Karpas-422 (cell line): Measurements from ENCODE around the gene DBNDD1. TPM values are rescaled to one million over a fixed set of nuclear protein-coding genes. Genes with fewer than 3 reads are reported as not detected.

Experiments
- DNase-seq: peaks from one replicate; pipeline ENCODE4 v3.0.0-alpha.2; 2015
- H2AFZ ChIP-seq: fragments of 200-600 bp; sonication (generic); 2 replicates; pipeline ENCODE4 v1.6.1; 2014; ENCODE audit warnings: antibody characterized with exemption, low read length, mixed read lengths
- H3K27ac ChIP-seq: fragments of 200-600 bp; sonication (generic); 2 replicates; pipeline ENCODE4 v1.5.1; 2014; ENCODE audit warnings: mild to moderate bottlenecking, low read length, moderate library complexity
- H3K27me3 ChIP-seq: fragments of 200-600 bp; sonication (generic); 2 replicates; pipeline ENCODE4 v1.6.1; 2014; ENCODE audit warnings: low read length, mixed read lengths
- H3K36me3 ChIP-seq: fragments of 200-600 bp; sonication (generic); 2 replicates; pipeline ENCODE4 v1.6.1; 2014; ENCODE audit warnings: low read length, mixed read lengths; ENCODE audit not compliant: insufficient read depth
- H3K4me1 ChIP-seq: fragments of 200-600 bp; sonication (generic); 2 replicates; pipeline ENCODE4 v1.6.1; 2014; ENCODE audit warnings: mild to moderate bottlenecking, low read length, mixed read lengths
- H3K4me2 ChIP-seq: fragments of 200-600 bp; sonication (generic); 2 replicates; pipeline ENCODE4 v1.6.1; 2014; ENCODE audit warnings: low read length, low read depth, mild to moderate bottlenecking; ENCODE audit not compliant: poor library complexity, severe bottlenecking
- H3K4me3 ChIP-seq: fragments of 200-600 bp; sonication (generic); 2 replicates; pipeline ENCODE4 v1.5.1; 2014; ENCODE audit warnings: mild to moderate bottlenecking, antibody characterized with exemption, low read length, mixed read lengths
- H3K79me2 ChIP-seq: fragments of 200-600 bp; sonication (generic); 2 replicates; pipeline ENCODE4 v1.6.1; 2014; ENCODE audit warnings: mild to moderate bottlenecking, low read length, mixed read lengths
- H3K9ac ChIP-seq: fragments of 200-600 bp; sonication (generic); 2 replicates; pipeline ENCODE4 v1.6.0; 2014; ENCODE audit warnings: low read length
- H3K9me2 ChIP-seq: fragments of 200-600 bp; sonication (generic), shearing (Covaris generic); replicated peaks from 2 replicates; pipeline ENCODE4 v1.6.0; 2014; ENCODE audit warnings: mild to moderate bottlenecking, low read length, moderate library complexity; ENCODE audit not compliant: insufficient read depth
- H3K9me3 ChIP-seq: fragments of 300-700, 200-600 bp; sonication (generic); 2 replicates; pipeline ENCODE4 v1.6.1; 2014; ENCODE audit warnings: low read length, mixed read lengths
- H4K20me1 ChIP-seq: fragments of 200-600 bp; sonication (generic); 2 replicates; pipeline ENCODE4 v1.6.1; 2014; ENCODE audit warnings: mild to moderate bottlenecking, antibody characterized with exemption, low read length, low read depth; ENCODE audit not compliant: insufficient read depth
- total RNA-seq: library from RNA; depleted of rRNA; stranded (reverse); fragments of >200 nt; shearing (Covaris generic); gene quantifications from 2 replicates; pipeline ENCODE4 v1.2.3, GENCODE V29; 2014; ENCODE audit warnings: low replicate concordance

DBNDD1 gene
- total RNA-seq, 1 experiment from 2014 or later = not detected

- Histone ChIP-seq H3K79me2 (peaks cover 1% of the 10 kb centered on the region; the same call in 1 of the 2 replicates), H3K9me3 (no peaks in the 10 kb centered on the region), H4K20me1 (peaks cover 5% of the 10 kb centered on the region; the same call in 1 of the 2 replicates), H3K27ac (no peak overlapping the region), H3K27me3 (no peaks in the 10 kb centered on the region), H3K4me2 (no peak overlapping the region), H3K4me3 (no peak overlapping the region), H3K9ac (no peak overlapping the region), H3K36me3 (peaks cover 13% of the 10 kb centered on the region), H3K4me1 (peaks cover 26% of the 10 kb centered on the region), H3K9me2 (no peaks in the 10 kb centered on the region), H2AFZ (no peak overlapping the region)
- DNase-seq = no peak
Observed at GRCh38 chr16:89966756-89967155, 52.5 kb downstream of the DBNDD1 start.

DNA sequence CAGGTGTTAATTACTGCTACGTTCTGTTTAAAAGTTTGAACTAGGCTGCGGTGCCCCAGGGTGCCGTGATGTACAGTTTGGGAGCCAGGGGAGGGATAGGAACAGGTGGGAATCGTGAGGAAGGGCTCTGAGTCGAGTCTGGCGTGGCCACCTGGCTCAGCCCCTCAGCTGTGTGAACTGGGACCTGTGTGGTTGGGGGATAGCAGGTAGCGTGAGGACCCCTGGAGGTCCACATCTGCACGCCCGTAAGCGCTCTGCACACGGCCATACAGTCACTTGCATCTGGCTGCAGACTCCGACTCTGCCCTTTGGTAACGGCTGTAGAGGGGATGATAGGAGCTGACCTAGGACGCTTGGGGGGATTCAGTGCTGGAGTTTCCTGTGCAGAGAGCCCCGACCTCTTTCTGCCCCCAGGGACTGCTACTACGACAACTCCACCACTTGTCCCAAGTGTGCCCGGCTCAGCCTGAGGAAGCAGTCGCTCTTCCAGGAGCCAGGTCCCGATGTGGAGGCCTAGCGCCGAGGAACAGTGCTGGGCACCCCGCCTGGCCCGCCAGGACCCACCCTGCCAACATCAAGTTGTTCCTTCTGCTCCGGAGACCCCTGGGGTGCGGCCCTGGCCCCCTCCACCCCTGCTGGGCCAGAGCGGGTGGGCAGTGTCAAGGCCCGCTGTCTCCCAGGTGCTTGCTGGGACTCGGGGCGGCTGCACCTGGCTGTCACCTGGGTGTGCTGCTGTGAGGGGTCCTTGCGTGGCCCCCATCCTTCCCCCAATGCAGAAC lies 53.6 kb downstream of the DBNDD1 start:
- Histone ChIP-seq H3K4me1 (peaks cover 17% of the 10 kb centered on the region), H3K9ac (no peak overlapping the region), H4K20me1 (peaks cover 14% of the 10 kb centered on the region; the same call in 1 of the 2 replicates), H3K4me3 (no peak overlapping the region), H3K9me3 (no peaks in the 10 kb centered on the region), H3K9me2 (no peaks in the 10 kb centered on the region), H2AFZ (no peak overlapping the region), H3K36me3 (peaks cover 17% of the 10 kb centered on the region), H3K27ac (no peak overlapping the region), H3K4me2 (no peak overlapping the region), H3K27me3 (no peaks in the 10 kb centered on the region), H3K79me2 (no peaks in the 10 kb centered on the region)
- DNase-seq = no peak

GRCh38 chr16:89964201-89964600 lies 55.1 kb downstream of the DBNDD1 start:
- Histone ChIP-seq H3K9ac (no peak overlapping the region), H3K4me1 (peaks cover 6% of the 10 kb centered on the region), H3K79me2 (no peaks in the 10 kb centered on the region), H3K27me3 (no peaks in the 10 kb centered on the region), H4K20me1 (peaks cover 24% of the 10 kb centered on the region; the same call in 1 of the 2 replicates), H3K9me3 (no peaks in the 10 kb centered on the region), H2AFZ (no peak overlapping the region), H3K4me3 (no peak overlapping the region), H3K4me2 (no peak overlapping the region), H3K9me2 (no peaks in the 10 kb centered on the region), H3K27ac (no peak overlapping the region), H3K36me3 (peaks cover 18% of the 10 kb centered on the region)
- DNase-seq = no peak

GRCh38 chr16:89962754-89963498 lies 56.3 kb downstream of the DBNDD1 start:
- no peak overlapping the region for H3K9ac ChIP-seq
- H3K4me2 ChIP-seq = no peak overlapping the region
- no peaks in the 10 kb centered on the region for H3K9me3 ChIP-seq
- no peaks in the 10 kb centered on the region for H3K9me2 ChIP-seq
- H4K20me1 ChIP-seq = peaks cover 32% of the 10 kb centered on the region; the same call in 1 of the 2 replicates
- H3K4me3 ChIP-seq = no peak overlapping the region
- no peaks in the 10 kb centered on the region for H3K4me1 ChIP-seq
- H3K36me3 ChIP-seq = peaks cover 31% of the 10 kb centered on the region
- no peak overlapping the region for H3K27ac ChIP-seq
- peaks cover 11% of the 10 kb centered on the region for H3K79me2 ChIP-seq
- no peak for DNase-seq
- H3K27me3 ChIP-seq = no peaks in the 10 kb centered on the region
- no peak overlapping the region for H2AFZ ChIP-seq

DNA sequence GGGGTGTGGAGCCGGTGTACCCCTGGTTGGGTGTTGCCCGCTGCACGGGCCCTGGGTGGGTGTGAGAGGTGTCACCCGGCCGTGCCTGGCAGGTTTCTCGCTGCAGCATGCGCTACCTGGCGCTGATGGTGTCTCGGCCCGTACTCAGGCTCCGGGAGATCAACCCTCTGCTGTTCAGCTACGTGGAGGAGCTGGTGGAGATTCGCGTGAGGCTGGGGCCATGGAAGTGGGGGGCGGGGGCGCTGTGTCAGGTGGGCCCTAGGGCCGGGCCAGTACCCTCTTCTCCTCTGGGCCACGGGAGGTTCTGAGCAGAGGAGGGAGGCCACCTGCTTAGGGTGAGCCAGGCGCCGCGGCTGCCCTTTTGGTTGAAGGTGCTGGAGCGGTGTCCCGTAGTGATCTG lies 57.3 kb downstream of the DBNDD1 start:
- Histone ChIP-seq H3K27ac (no peak overlapping the region), H3K9me3 (no peaks in the 10 kb centered on the region), H3K9me2 (no peaks in the 10 kb centered on the region), H3K27me3 (no peaks in the 10 kb centered on the region), H2AFZ (no peak overlapping the region), H3K4me2 (no peak overlapping the region), H3K36me3 (peaks cover 37% of the 10 kb centered on the region), H3K79me2 (peaks cover 21% of the 10 kb centered on the region), H3K4me1 (peaks cover 8% of the 10 kb centered on the region), H3K9ac (no peak overlapping the region), H3K4me3 (no peak overlapping the region), H4K20me1 (peaks cover 32% of the 10 kb centered on the region; the same call in 1 of the 2 replicates)
- no peak for DNase-seq

DNA sequence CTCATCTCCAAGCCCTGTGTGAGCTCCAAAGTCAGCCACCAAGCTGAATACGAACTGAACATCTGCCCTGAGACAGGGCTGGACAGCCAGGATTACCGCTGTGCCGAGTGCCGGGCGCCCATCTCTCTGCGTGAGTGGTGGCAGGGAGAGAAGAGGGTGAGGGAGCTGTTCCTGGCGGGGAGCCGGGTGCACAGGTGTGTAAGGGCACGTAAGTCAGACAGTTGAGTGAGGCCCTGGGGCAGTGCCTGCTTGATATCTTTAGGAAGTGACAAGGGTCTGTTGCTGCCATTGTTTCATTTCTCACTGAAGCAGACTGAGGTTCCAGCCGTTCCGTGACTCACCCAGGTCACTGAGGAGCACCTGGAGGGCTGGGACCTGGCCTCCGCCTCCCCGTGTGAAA lies 58.3 kb downstream of the DBNDD1 start:
- Histone ChIP-seq H3K9me2 (no peaks in the 10 kb centered on the region), H3K4me1 (peaks cover 18% of the 10 kb centered on the region), H4K20me1 (peaks cover 32% of the 10 kb centered on the region; the same call in 1 of the 2 replicates), H3K27me3 (no peaks in the 10 kb centered on the region), H3K36me3 (peaks cover 39% of the 10 kb centered on the region), H3K9ac (no peak overlapping the region), H2AFZ (no peak overlapping the region), H3K27ac (no peak overlapping the region), H3K4me2 (no peak overlapping the region), H3K4me3 (no peak overlapping the region), H3K9me3 (no peaks in the 10 kb centered on the region), H3K79me2 (peaks cover 22% of the 10 kb centered on the region)
- DNase-seq = no peak

DNA sequence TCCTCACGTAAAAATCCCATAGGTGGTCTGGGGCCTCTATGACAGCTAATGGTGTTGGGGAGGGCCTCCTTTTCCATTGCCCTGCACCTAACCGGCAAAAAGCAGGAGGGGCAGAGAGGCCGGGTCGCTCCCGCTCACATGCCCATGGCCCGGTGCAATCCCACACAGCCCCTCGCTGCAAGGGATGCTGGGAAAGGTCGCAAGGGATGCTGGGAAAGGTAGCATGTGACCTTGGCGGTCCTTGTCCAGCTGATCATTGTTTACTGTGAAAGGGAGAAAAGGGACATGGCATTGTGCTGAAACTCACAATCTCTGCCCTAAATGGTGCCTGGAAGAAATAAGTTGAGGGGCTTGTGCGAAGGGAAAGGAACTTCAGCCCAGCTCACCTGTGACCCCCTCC lies 60.7 kb downstream of the DBNDD1 start:
- no peak for DNase-seq
- peaks cover 32% of the 10 kb centered on the region; the same call in 1 of the 2 replicates for H4K20me1 ChIP-seq
- peaks cover 35% of the 10 kb centered on the region for H3K79me2 ChIP-seq
- peaks cover 46% of the 10 kb centered on the region for H3K36me3 ChIP-seq
- no peak overlapping the region for H3K4me3 ChIP-seq
- no peak overlapping the region for H3K9ac ChIP-seq
- H3K27me3 ChIP-seq = no peaks in the 10 kb centered on the region
- no peak overlapping the region for H3K4me2 ChIP-seq
- no peaks in the 10 kb centered on the region for H3K9me3 ChIP-seq
- H3K27ac ChIP-seq = peak overlapping the region; percentile 95; the same call in 1 of the 2 replicates
- no peak overlapping the region for H2AFZ ChIP-seq
- peaks cover 41% of the 10 kb centered on the region for H3K4me1 ChIP-seq
- H3K9me2 ChIP-seq = no peaks in the 10 kb centered on the region

GRCh38 chr16:89958068-89958467 lies 61.2 kb downstream of the DBNDD1 start:
- Histone ChIP-seq H3K27me3 (no peaks in the 10 kb centered on the region), H3K27ac (peak overlapping the region; percentile 95), H3K4me1 (peaks cover 47% of the 10 kb centered on the region), H3K9me3 (no peaks in the 10 kb centered on the region), H3K9ac (no peak overlapping the region), H3K4me2 (no peak overlapping the region), H3K79me2 (peaks cover 40% of the 10 kb centered on the region), H4K20me1 (peaks cover 31% of the 10 kb centered on the region; the same call in 1 of the 2 replicates), H3K9me2 (no peaks in the 10 kb centered on the region), H3K36me3 (peaks cover 46% of the 10 kb centered on the region), H2AFZ (no peak overlapping the region), H3K4me3 (no peak overlapping the region)
- DNase-seq = peak; percentile 82
